ENCODE data around the gene ABCG1. TPM values are rescaled to one million over a fixed set of nuclear protein-coding genes. Genes with fewer than 3 reads are reported as not detected.

Gene ABCG1
- total RNA-seq, 1 experiment from 2014 or later = not detected

DNA sequence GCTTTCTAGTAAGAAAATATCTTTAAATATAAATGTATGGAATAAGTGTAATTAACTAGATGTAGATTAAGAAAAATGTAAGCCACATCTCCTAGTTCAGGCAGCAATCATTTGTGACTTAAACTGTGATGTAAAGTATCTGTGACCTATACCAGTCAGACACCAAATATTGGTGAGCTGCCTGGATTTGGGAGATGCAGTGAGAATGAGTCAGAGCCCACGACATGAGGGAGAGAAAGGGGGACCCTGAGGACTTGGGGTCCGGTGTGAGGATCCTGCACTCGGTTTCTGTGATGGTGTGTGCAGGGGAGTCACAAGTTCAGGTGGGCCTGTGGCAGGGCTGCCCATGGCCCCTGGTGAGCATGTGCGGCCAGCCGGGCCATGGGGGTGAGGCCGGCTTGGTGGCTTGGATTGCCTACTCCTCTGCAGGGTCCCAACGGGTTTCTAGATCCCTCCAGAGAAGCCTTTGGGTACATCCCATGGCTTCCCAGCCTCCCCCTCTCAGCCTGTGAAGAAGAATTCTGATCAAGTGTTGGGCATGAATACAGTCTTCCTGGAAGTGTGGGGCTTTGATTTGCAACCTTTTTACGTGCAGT, 19.0 kb upstream of the ABCG1 start:
- H3K27ac Mint-ChIP-seq (ENCODE audit: unreplicated experiment) = no peak overlapping the region
- CTCF ChIA-PET = no interaction called here

DNA sequence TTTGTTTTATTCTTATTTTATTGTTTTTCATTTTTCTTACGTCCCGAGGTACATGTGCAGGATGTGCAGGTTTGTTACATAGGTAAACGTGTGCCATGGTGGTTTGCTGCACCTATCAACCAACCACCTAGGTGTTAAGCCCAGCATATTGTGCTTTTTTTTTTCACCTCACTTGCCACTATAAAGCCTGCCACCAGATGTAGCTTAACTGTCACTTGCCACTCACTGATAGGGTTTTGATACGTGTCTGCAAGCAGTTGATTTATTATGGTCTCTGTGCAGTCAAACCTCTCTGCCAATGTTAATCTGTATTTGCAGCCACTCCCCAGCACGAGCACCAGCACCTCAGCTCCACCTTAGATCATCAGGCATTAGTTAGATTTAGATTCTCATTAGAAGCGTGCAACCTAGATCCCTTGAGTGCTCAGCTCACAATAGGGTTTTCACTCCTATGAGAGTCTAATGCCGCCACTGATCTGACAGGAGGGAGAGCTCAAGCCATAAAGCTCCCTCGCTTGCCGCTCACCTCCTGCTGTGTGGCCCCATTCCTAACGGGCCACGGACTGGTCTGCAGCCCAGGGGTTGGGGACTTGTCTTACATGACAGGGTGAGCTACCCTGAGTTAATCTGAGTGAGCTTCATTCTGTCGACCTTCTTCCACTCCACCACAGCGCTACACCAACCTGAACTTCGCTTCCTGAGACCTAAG, 17.9 kb upstream of the ABCG1 start:
- intact Hi-C loops (cut with micrococcal nuclease; ENCODE audit: unreplicated experiment) = no loop called here
- no peak for DNase-seq
- no peak overlapping the region for H3K4me3 ChIP-seq (ENCODE audit: low read depth, low read length)
- H3K36me3 Mint-ChIP-seq (ENCODE audit: insufficient read depth, unreplicated experiment) = no peaks in the 10 kb centered on the region
- H3K27me3 ChIP-seq (replicated peaks; ENCODE audit: control insufficient read depth, insufficient read depth, low read length) = no peaks in the 10 kb centered on the region; the same call in 1 of the 2 replicates
- H3K4me1 ChIP-seq = no peaks in the 10 kb centered on the region
- ChIA-PET CTCF (no interaction called here), POLR2A (no interaction called here)
- no peaks in the 10 kb centered on the region for H3K9me3 ChIP-seq
- no peaks in the 10 kb centered on the region for H3K9me3 Mint-ChIP-seq (ENCODE audit: unreplicated experiment)
- no peak overlapping the region for H3K27ac Mint-ChIP-seq (ENCODE audit: unreplicated experiment)
- H3K4me3 Mint-ChIP-seq (ENCODE audit: unreplicated experiment) = no peak overlapping the region
- no peaks in the 10 kb centered on the region for H3K4me1 Mint-ChIP-seq (ENCODE audit: low read depth, unreplicated experiment)
- no peaks in the 10 kb centered on the region for H3K36me3 ChIP-seq (ENCODE audit: control insufficient read depth, insufficient read depth, low read length)
- TF ChIP-seq, protein P1, sequence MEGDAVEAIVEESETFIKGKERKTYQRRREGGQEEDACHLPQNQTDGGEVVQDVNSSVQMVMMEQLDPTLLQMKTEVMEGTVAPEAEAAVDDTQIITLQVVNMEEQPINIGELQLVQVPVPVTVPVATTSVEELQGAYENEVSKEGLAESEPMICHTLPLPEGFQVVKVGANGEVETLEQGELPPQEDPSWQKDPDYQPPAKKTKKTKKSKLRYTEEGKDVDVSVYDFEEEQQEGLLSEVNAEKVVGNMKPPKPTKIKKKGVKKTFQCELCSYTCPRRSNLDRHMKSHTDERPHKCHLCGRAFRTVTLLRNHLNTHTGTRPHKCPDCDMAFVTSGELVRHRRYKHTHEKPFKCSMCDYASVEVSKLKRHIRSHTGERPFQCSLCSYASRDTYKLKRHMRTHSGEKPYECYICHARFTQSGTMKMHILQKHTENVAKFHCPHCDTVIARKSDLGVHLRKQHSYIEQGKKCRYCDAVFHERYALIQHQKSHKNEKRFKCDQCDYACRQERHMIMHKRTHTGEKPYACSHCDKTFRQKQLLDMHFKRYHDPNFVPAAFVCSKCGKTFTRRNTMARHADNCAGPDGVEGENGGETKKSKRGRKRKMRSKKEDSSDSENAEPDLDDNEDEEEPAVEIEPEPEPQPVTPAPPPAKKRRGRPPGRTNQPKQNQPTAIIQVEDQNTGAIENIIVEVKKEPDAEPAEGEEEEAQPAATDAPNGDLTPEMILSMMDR (IDR thresholded peaks at IDR 0.05; ENCODE audit: insufficient read depth in 1 of 2, low read depth in 1 of 2, low read length in 1 of 2, severe bottlenecking in 1 of 2, unreplicated experiment in 1 of 2) = no peak
- peaks cover 10% of the 10 kb centered on the region for H3K27me3 Mint-ChIP-seq (ENCODE audit: insufficient read depth, unreplicated experiment)
- BruUV-seq (replicated peaks) = no TSS peak

More for the DNA sequence above, 19.0 kb upstream of the ABCG1 start:
- DNase-seq = no peak
- Histone ChIP-seq H3K4me3 (ENCODE audit: low read depth, low read length) (no peak overlapping the region), H3K9me3 (no peaks in the 10 kb centered on the region), H3K27me3 (replicated peaks; ENCODE audit: control insufficient read depth, insufficient read depth, low read length) (no peaks in the 10 kb centered on the region; the same call in 1 of the 2 replicates), H3K36me3 (ENCODE audit: control insufficient read depth, insufficient read depth, low read length) (no peaks in the 10 kb centered on the region), H3K4me1 (no peaks in the 10 kb centered on the region)
- H3K9me3 Mint-ChIP-seq (ENCODE audit: unreplicated experiment) = no peaks in the 10 kb centered on the region
- intact Hi-C loops (cut with micrococcal nuclease; ENCODE audit: unreplicated experiment) = loop anchor here (2.0 kb wide), 1 partner anchor 53 kb away; no protein-coding TSS in a partner anchor
- TF ChIP-seq, protein P1 (IDR thresholded peaks at IDR 0.05; ENCODE audit: insufficient read depth in 1 of 2, low read depth in 1 of 2, low read length in 1 of 2, severe bottlenecking in 1 of 2, unreplicated experiment in 1 of 2) = no peak
- H3K36me3 Mint-ChIP-seq (ENCODE audit: insufficient read depth, unreplicated experiment) = no peaks in the 10 kb centered on the region
- POLR2A ChIA-PET = no interaction called here
- peaks cover 8% of the 10 kb centered on the region for H3K27me3 Mint-ChIP-seq (ENCODE audit: insufficient read depth, unreplicated experiment)
- H3K4me1 Mint-ChIP-seq (ENCODE audit: low read depth, unreplicated experiment) = no peaks in the 10 kb centered on the region
- no TSS peak for BruUV-seq (replicated peaks)
- H3K4me3 Mint-ChIP-seq (ENCODE audit: unreplicated experiment) = no peak overlapping the region

DNA sequence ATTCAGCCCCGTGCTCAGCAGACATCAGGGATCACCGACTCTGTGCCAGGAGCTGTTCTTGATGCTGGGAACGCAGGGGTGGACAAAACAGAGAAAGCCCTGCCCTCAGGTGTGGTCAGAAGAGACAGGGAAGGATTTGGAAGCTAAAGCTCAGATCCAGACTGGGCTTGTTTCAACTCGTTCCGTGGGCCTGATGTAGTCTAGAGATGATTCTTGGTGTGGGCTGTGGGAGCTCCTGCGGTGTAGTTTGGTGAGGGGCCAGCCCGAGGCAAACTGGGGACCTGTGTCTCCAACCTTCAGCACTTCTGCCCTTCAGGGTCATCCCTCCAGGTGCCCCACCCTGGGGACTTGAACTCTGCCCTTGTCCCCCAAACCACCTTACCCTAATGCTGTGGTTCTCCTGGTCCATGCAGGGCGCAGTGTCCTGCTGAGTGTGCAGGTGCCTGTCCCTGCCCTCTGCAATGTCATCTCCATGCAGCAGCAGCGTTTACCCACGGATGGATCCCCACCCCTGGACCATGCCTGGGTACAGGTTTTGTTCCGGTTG, 17.3 kb upstream of the ABCG1 start:
- peaks cover 10% of the 10 kb centered on the region for H3K27me3 Mint-ChIP-seq (ENCODE audit: insufficient read depth, unreplicated experiment)
- H3K9me3 Mint-ChIP-seq (ENCODE audit: unreplicated experiment) = no peaks in the 10 kb centered on the region
- H3K4me1 Mint-ChIP-seq (ENCODE audit: low read depth, unreplicated experiment) = no peaks in the 10 kb centered on the region
- no peaks in the 10 kb centered on the region; the same call in 1 of the 2 replicates for H3K27me3 ChIP-seq (replicated peaks; ENCODE audit: control insufficient read depth, insufficient read depth, low read length)
- intact Hi-C loops (cut with micrococcal nuclease; ENCODE audit: unreplicated experiment) = no loop called here
- H3K36me3 Mint-ChIP-seq (ENCODE audit: insufficient read depth, unreplicated experiment) = no peaks in the 10 kb centered on the region
- H3K27ac Mint-ChIP-seq (ENCODE audit: unreplicated experiment) = no peak overlapping the region
- H3K36me3 ChIP-seq (ENCODE audit: control insufficient read depth, insufficient read depth, low read length) = no peaks in the 10 kb centered on the region
- TF ChIP-seq, protein P1 (IDR thresholded peaks at IDR 0.05; ENCODE audit: insufficient read depth in 1 of 2, low read depth in 1 of 2, low read length in 1 of 2, severe bottlenecking in 1 of 2, unreplicated experiment in 1 of 2) = no peak
- H3K4me1 ChIP-seq = no peaks in the 10 kb centered on the region
- H3K9me3 ChIP-seq = no peaks in the 10 kb centered on the region
- no peak for DNase-seq
- H3K4me3 Mint-ChIP-seq (ENCODE audit: unreplicated experiment) = no peak overlapping the region
- BruUV-seq (replicated peaks) = no TSS peak
- CTCF ChIA-PET = no interaction called here
- H3K4me3 ChIP-seq (ENCODE audit: low read depth, low read length) = no peak overlapping the region
- POLR2A ChIA-PET = no interaction called here

Measured in Caco-2 (cell line).